Stomach smooth muscle (tissue), 2 donors: ENCODE results near the gene LPAR5.

Experiments
- H3K27ac ChIP-seq: one replicate; pipeline ENCODE4 v1.7.0; 2013; ENCODE audit warnings: mild to moderate bottlenecking, low read length, inconsistent platforms
- H3K27me3 ChIP-seq, 2 donors: one replicate each; pipeline ENCODE4 v1.7.0; 2013; ENCODE audit warnings: low read length in 2 of 2; ENCODE audit not compliant: insufficient read depth in 2 of 2, control insufficient read depth in 1 of 2
- H3K36me3 ChIP-seq, 2 donors: one replicate each; pipeline ENCODE4 v1.7.0; 2013; ENCODE audit warnings: low read length in 2 of 2; ENCODE audit not compliant: control insufficient read depth in 2 of 2, insufficient read depth in 2 of 2
- H3K4me1 ChIP-seq: one replicate; pipeline ENCODE4 v1.7.0; 2013; ENCODE audit warnings: low read length; ENCODE audit not compliant: control insufficient read depth, insufficient read depth
- H3K4me3 ChIP-seq, 2 donors: one replicate each; pipeline ENCODE4 v1.7.0; 2013; ENCODE audit warnings: low read length in 2 of 2
- H3K9ac ChIP-seq, 2 donors: one replicate each; pipeline ENCODE4 v1.7.0; 2013; ENCODE audit warnings: low read length in 2 of 2, mild to moderate bottlenecking in 1 of 2
- H3K9me3 ChIP-seq, 2 donors: one replicate each; pipeline ENCODE4 v1.7.0; 2013; ENCODE audit warnings: low read length in 2 of 2; ENCODE audit not compliant: control insufficient read depth in 2 of 2
- donor health status: healthy.
- donor health status: Pancreatic carcinoma.

The LPAR5 gene

GRCh38 chr12:6635856-6636531 lies at the start of gene LPAR5:
Gene LPAR5 (minus strand): TSS chr12:6635959. CDS start chr12:6621248, 14,711 bp downstream.
- Histone ChIP-seq H3K4me1 (peaks cover 6% of the 10 kb centered on the region), H3K9ac (peak within 1 kb of the TSS in 1 of 2 donors; percentile 21), H3K27ac (no peak within 1 kb of the TSS), H3K4me3 (no peak within 1 kb of the TSS), H3K9me3 (no peaks in the 10 kb centered on the region), H3K27me3 (peaks cover 0 to 4% of the 10 kb centered on the region in 2 donors), H3K36me3 (no peaks in the 10 kb centered on the region)

GRCh38 chr12:6684609-6685008 lies 48.9 kb upstream of the LPAR5 start:
- peaks cover 4 to 5% of the 10 kb centered on the region in 2 donors for H3K36me3 ChIP-seq
- H3K9ac ChIP-seq: no peak overlapping the region
- no peak overlapping the region for H3K4me3 ChIP-seq
- H3K9me3 ChIP-seq: no peaks in the 10 kb centered on the region
- no peaks in the 10 kb centered on the region for H3K27me3 ChIP-seq
- H3K27ac ChIP-seq: no peak overlapping the region
- peaks cover 21% of the 10 kb centered on the region for H3K4me1 ChIP-seq

GRCh38 chr12:6676962-6677361 lies 41.2 kb upstream of the LPAR5 start:
- no peak overlapping the region for H3K4me3 ChIP-seq
- no peaks in the 10 kb centered on the region for H3K27me3 ChIP-seq
- H3K36me3 ChIP-seq: peaks cover 59 to 60% of the 10 kb centered on the region in 2 donors
- H3K27ac ChIP-seq: no peak overlapping the region
- no peak overlapping the region for H3K9ac ChIP-seq
- no peaks in the 10 kb centered on the region for H3K4me1 ChIP-seq
- H3K9me3 ChIP-seq: no peaks in the 10 kb centered on the region

GRCh38 chr12:6672143-6672542 lies 36.4 kb upstream of the LPAR5 start:
- no peaks in the 10 kb centered on the region for H3K4me1 ChIP-seq
- peaks cover 69 to 71% of the 10 kb centered on the region in 2 donors for H3K36me3 ChIP-seq
- no peaks in the 10 kb centered on the region for H3K27me3 ChIP-seq
- H3K4me3 ChIP-seq: no peak overlapping the region
- no peaks in the 10 kb centered on the region for H3K9me3 ChIP-seq
- no peak overlapping the region for H3K27ac ChIP-seq
- no peak overlapping the region for H3K9ac ChIP-seq

GRCh38 chr12:6667559-6668210 lies 31.9 kb upstream of the LPAR5 start:
- Histone ChIP-seq H3K9me3 (no peaks in the 10 kb centered on the region), H3K9ac (no peak overlapping the region), H3K27ac (no peak overlapping the region), H3K4me3 (no peak overlapping the region), H3K27me3 (no peaks in the 10 kb centered on the region), H3K36me3 (peaks cover 48 to 52% of the 10 kb centered on the region in 2 donors), H3K4me1 (no peaks in the 10 kb centered on the region)

GRCh38 chr12:6666211-6666610 lies 30.5 kb upstream of the LPAR5 start:
- Histone ChIP-seq H3K9me3 (no peaks in the 10 kb centered on the region), H3K27ac (no peak overlapping the region), H3K36me3 (peaks cover 34 to 40% of the 10 kb centered on the region in 2 donors), H3K9ac (no peak overlapping the region), H3K4me3 (no peak overlapping the region), H3K4me1 (peaks cover 4% of the 10 kb centered on the region), H3K27me3 (no peaks in the 10 kb centered on the region)

- H3K9ac ChIP-seq: no peak overlapping the region
- H3K9me3 ChIP-seq: no peaks in the 10 kb centered on the region
- H3K27ac ChIP-seq: no peak overlapping the region
- no peak overlapping the region for H3K4me3 ChIP-seq
- no peaks in the 10 kb centered on the region for H3K27me3 ChIP-seq
- H3K36me3 ChIP-seq: peaks cover 21 to 28% of the 10 kb centered on the region in 2 donors
- H3K4me1 ChIP-seq: peaks cover 4% of the 10 kb centered on the region
These were observed 29.1 kb upstream of the LPAR5 start for GRCh38 chr12:6664902-6665301.

- Histone ChIP-seq H3K27me3 (no peaks in the 10 kb centered on the region), H3K36me3 (peaks cover 15% of the 10 kb centered on the region in 2 donors), H3K4me1 (peaks cover 4% of the 10 kb centered on the region), H3K27ac (peak within 1 kb of the TSS; percentile 74), H3K9me3 (no peaks in the 10 kb centered on the region), H3K9ac (peak within 1 kb of the TSS; percentile 72 to 80), H3K4me3 (peak within 1 kb of the TSS; percentile 82 to 93)
These were observed 27.4 kb upstream of the LPAR5 start, which contains the start of gene ING4 for GRCh38 chr12:6662906-6663742. Gene ING4 (minus strand): TSS chr12:6663119. CDS start chr12:6663101, 18 bp downstream.

- Histone ChIP-seq H3K27ac (peak overlapping the region; percentile 74), H3K36me3 (peaks cover 11 to 12% of the 10 kb centered on the region in 2 donors), H3K9me3 (no peaks in the 10 kb centered on the region), H3K27me3 (no peaks in the 10 kb centered on the region), H3K4me3 (peak overlapping the region; percentile 82 to 93), H3K4me1 (peaks cover 4% of the 10 kb centered on the region), H3K9ac (peak overlapping the region; percentile 72 to 80)
These were observed 26.8 kb upstream of the LPAR5 start for GRCh38 chr12:6662602-6662905.

- no peaks in the 10 kb centered on the region for H3K27me3 ChIP-seq
- H3K9ac ChIP-seq: no peak overlapping the region
- H3K4me3 ChIP-seq: no peak overlapping the region
- H3K4me1 ChIP-seq: no peaks in the 10 kb centered on the region
- no peak overlapping the region for H3K27ac ChIP-seq
- peaks cover 46 to 53% of the 10 kb centered on the region in 2 donors for H3K36me3 ChIP-seq
- no peaks in the 10 kb centered on the region for H3K9me3 ChIP-seq
These were observed 18.2 kb upstream of the LPAR5 start for GRCh38 chr12:6653987-6654386.
